ENCODE results near the gene ERAP2. TPM values are rescaled to one million over a fixed set of nuclear protein-coding genes. Genes with fewer than 3 reads are reported as not detected.

The ERAP2 gene
- total RNA-seq, 1 donor from 2014 or later: not detected

- H3K4me1 Mint-ChIP-seq (ENCODE audit: low read depth, unreplicated experiment): peaks cover 25% of the 10 kb centered on the region
These were observed 55.7 kb downstream of the ERAP2 start for GRCh38 chr5:96932026-96932425.

GRCh38 chr5:96933764-96934707, 57.7 kb downstream of the ERAP2 start:
- Mint-ChIP-seq H3K27ac (ENCODE audit: unreplicated experiment) (peak overlapping the region; percentile 99), H3K4me3 (ENCODE audit: unreplicated experiment) (peak overlapping the region; percentile 93), H3K27me3 (ENCODE audit: unreplicated experiment) (peaks cover 13% of the 10 kb centered on the region), H3K9me3 (ENCODE audit: unreplicated experiment) (peaks cover 10% of the 10 kb centered on the region), H3K4me1 (ENCODE audit: low read depth, unreplicated experiment) (peaks cover 26% of the 10 kb centered on the region), H3K36me3 (ENCODE audit: unreplicated experiment) (no peaks in the 10 kb centered on the region)
- TF ChIP-seq, protein P1, sequence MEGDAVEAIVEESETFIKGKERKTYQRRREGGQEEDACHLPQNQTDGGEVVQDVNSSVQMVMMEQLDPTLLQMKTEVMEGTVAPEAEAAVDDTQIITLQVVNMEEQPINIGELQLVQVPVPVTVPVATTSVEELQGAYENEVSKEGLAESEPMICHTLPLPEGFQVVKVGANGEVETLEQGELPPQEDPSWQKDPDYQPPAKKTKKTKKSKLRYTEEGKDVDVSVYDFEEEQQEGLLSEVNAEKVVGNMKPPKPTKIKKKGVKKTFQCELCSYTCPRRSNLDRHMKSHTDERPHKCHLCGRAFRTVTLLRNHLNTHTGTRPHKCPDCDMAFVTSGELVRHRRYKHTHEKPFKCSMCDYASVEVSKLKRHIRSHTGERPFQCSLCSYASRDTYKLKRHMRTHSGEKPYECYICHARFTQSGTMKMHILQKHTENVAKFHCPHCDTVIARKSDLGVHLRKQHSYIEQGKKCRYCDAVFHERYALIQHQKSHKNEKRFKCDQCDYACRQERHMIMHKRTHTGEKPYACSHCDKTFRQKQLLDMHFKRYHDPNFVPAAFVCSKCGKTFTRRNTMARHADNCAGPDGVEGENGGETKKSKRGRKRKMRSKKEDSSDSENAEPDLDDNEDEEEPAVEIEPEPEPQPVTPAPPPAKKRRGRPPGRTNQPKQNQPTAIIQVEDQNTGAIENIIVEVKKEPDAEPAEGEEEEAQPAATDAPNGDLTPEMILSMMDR (IDR thresholded peaks at IDR 0.05; ENCODE audit: partially characterized antibody, unreplicated experiment): no peak
- DNase-seq: no peak

More at GRCh38 chr5:96932026-96932425, 55.7 kb downstream of the ERAP2 start:
- Mint-ChIP-seq H3K4me3 (ENCODE audit: unreplicated experiment) (peak overlapping the region; percentile 42), H3K27ac (ENCODE audit: unreplicated experiment) (no peak overlapping the region), H3K9me3 (ENCODE audit: unreplicated experiment) (peaks cover 8% of the 10 kb centered on the region), H3K36me3 (ENCODE audit: unreplicated experiment) (no peaks in the 10 kb centered on the region), H3K27me3 (ENCODE audit: unreplicated experiment) (peaks cover 13% of the 10 kb centered on the region)
- no peak for DNase-seq
- TF ChIP-seq, protein P1 (IDR thresholded peaks at IDR 0.05; ENCODE audit: partially characterized antibody, unreplicated experiment): no peak

DNA sequence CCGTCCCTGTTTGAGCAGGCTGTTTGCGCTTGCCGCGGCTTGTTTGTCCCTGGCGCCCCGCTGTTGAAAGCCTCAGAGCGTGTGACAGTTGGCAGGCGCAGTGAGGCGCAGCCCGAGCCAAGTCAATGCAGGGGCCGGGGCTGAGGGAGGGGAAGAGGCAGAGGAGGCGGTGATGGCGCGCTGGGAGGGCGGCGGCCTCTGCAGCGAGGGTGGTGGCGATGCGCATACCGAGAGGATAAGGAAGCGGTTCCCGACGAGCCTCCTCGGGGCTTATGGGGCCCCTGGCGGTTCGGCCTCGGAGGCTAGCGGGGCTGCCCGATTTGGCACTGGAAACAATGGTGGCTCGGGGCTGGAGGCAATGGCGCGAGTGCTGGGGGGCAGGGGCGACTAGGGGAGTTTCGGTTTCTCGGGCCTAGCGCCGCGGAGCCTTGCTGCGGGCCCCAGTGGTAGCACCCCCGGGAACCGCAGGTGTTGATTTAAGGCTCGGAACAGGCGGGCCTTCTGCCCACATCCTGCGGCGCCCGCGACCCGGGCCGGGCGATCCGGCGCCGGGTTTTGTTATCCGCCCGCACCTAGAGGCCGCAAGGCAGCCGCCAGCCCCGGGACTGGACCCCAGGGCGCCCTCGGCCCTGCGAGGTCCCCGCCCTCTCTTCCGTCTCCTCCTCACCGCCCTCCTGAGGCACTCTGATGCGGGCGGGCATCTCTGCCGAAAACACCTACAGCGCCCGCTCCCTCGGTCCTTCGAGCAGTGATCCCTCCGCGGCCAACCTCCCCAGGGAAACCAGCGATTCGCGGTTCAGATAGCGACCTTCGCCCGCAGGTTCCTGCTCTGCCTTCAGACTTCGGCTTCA, 58.6 kb downstream of the ERAP2 start:
- Mint-ChIP-seq H3K4me1 (ENCODE audit: low read depth, unreplicated experiment) (peaks cover 26% of the 10 kb centered on the region), H3K27ac (ENCODE audit: unreplicated experiment) (peak overlapping the region; percentile 99), H3K36me3 (ENCODE audit: unreplicated experiment) (no peaks in the 10 kb centered on the region), H3K9me3 (ENCODE audit: unreplicated experiment) (peaks cover 10% of the 10 kb centered on the region), H3K27me3 (ENCODE audit: unreplicated experiment) (peaks cover 13% of the 10 kb centered on the region), H3K4me3 (ENCODE audit: unreplicated experiment) (peak overlapping the region; percentile 98)
- DNase-seq: peak; percentile 89
- TF ChIP-seq, protein P1 (IDR thresholded peaks at IDR 0.05; ENCODE audit: partially characterized antibody, unreplicated experiment): no peak

- Mint-ChIP-seq H3K4me1 (ENCODE audit: low read depth, unreplicated experiment) (peaks cover 28% of the 10 kb centered on the region), H3K4me3 (ENCODE audit: unreplicated experiment) (peak within 1 kb of the TSS; percentile 98), H3K27me3 (ENCODE audit: unreplicated experiment) (peaks cover 13% of the 10 kb centered on the region), H3K27ac (ENCODE audit: unreplicated experiment) (peak within 1 kb of the TSS; percentile 99), H3K36me3 (ENCODE audit: unreplicated experiment) (no peaks in the 10 kb centered on the region), H3K9me3 (ENCODE audit: unreplicated experiment) (peaks cover 10% of the 10 kb centered on the region)
- peak; percentile 96 for DNase-seq
- TF ChIP-seq, protein P1 (IDR thresholded peaks at IDR 0.05; ENCODE audit: partially characterized antibody, unreplicated experiment): no peak
These were observed 59.5 kb downstream of the ERAP2 start, which contains the start of gene LNPEP for GRCh38 chr5:96935559-96936430. TSS of gene LNPEP (plus strand) at chr5:96936080. CDS start at chr5:96936156, 76 bp downstream.

All from glutamatergic neuron (in vitro differentiated cells).